ENCODE results near the gene NCS1. TPM values are rescaled to one million over a fixed set of nuclear protein-coding genes. Genes with fewer than 3 reads are reported as not detected.
A peak's percentile ranks its signal among the peaks of the same experiment; 100 is the strongest.

The NCS1 gene
- total and polyA plus RNA-seq, 7 experiments from 2014 or later: 0.14 to 0.85 (median 0.22) TPM; not detected in 4

- intact Hi-C loops (cut with micrococcal nuclease): no loop called here
- H3K27me3 Mint-ChIP-seq: no peaks in the 10 kb centered on the region
- no peaks in the 10 kb centered on the region for H3K9me3 ChIP-seq (ENCODE audit: control insufficient read depth in 2 of 3, low read length in 3 of 3)
- no peak overlapping the region for H3K27ac ChIP-seq (ENCODE audit: low read depth, low read length)
- H3K27me3 ChIP-seq (ENCODE audit: control insufficient read depth in 2 of 2, insufficient read depth in 2 of 2, low read length in 2 of 2): no peaks in the 10 kb centered on the region
- DNase-seq (no peak), ATAC-seq (no peak)
- H3K4me3 ChIP-seq (ENCODE audit: low read length): no peak overlapping the region
- no peak overlapping the region for H3K27ac Mint-ChIP-seq
- ChIA-PET POLR2A (no interaction called here), CTCF (no interaction called here)
- H3K4me1 Mint-ChIP-seq: no peaks in the 10 kb centered on the region
- H3K36me3 ChIP-seq (ENCODE audit: control insufficient read depth in 2 of 3, insufficient read depth in 3 of 3, low read length in 3 of 3): no peaks in the 10 kb centered on the region
- H3K9me3 Mint-ChIP-seq: no peaks in the 10 kb centered on the region
- no peak overlapping the region for H3K4me3 Mint-ChIP-seq
- no peaks in the 10 kb centered on the region for H3K36me3 Mint-ChIP-seq
- H3K4me1 ChIP-seq (ENCODE audit: control insufficient read depth in 2 of 2, insufficient read depth in 2 of 2, low read length in 2 of 2): no peaks in the 10 kb centered on the region
Observed at GRCh38 chr9:130159057-130159456, 13.1 kb upstream of the NCS1 start.

GRCh38 chr9:130159915-130160670 lies 12.1 kb upstream of the NCS1 start:
- Mint-ChIP-seq H3K36me3 (no peaks in the 10 kb centered on the region), H3K27me3 (no peaks in the 10 kb centered on the region), H3K27ac (no peak overlapping the region), H3K9me3 (no peaks in the 10 kb centered on the region), H3K4me1 (no peaks in the 10 kb centered on the region), H3K4me3 (no peak overlapping the region)
- H3K4me1 ChIP-seq (ENCODE audit: control insufficient read depth in 2 of 2, insufficient read depth in 2 of 2, low read length in 2 of 2): no peaks in the 10 kb centered on the region
- no peaks in the 10 kb centered on the region for H3K36me3 ChIP-seq (ENCODE audit: control insufficient read depth in 2 of 3, insufficient read depth in 3 of 3, low read length in 3 of 3)
- intact Hi-C loops (cut with micrococcal nuclease): no loop called here
- H3K9me3 ChIP-seq (ENCODE audit: control insufficient read depth in 2 of 3, low read length in 3 of 3): no peaks in the 10 kb centered on the region
- no peak overlapping the region for H3K4me3 ChIP-seq (ENCODE audit: low read length)
- H3K27ac ChIP-seq (ENCODE audit: low read depth, low read length): no peak overlapping the region
- CTCF ChIA-PET: no interaction called here
- DNase-seq (no peak), ATAC-seq (no peak)
- POLR2A ChIA-PET: no interaction called here
- no peaks in the 10 kb centered on the region for H3K27me3 ChIP-seq (ENCODE audit: control insufficient read depth in 2 of 2, insufficient read depth in 2 of 2, low read length in 2 of 2)

GRCh38 chr9:130160862-130161470 lies 11.2 kb upstream of the NCS1 start:
- DNase-seq (no peak), ATAC-seq (no peak)
- no peak overlapping the region for H3K4me3 ChIP-seq (ENCODE audit: low read length)
- no peaks in the 10 kb centered on the region for H3K9me3 ChIP-seq (ENCODE audit: control insufficient read depth in 2 of 3, low read length in 3 of 3)
- H3K4me3 Mint-ChIP-seq: no peak overlapping the region
- H3K36me3 Mint-ChIP-seq: no peaks in the 10 kb centered on the region
- ChIA-PET POLR2A (no interaction called here), CTCF (no interaction called here)
- intact Hi-C loops (cut with micrococcal nuclease): no loop called here
- H3K36me3 ChIP-seq (ENCODE audit: control insufficient read depth in 2 of 3, insufficient read depth in 3 of 3, low read length in 3 of 3): no peaks in the 10 kb centered on the region
- no peaks in the 10 kb centered on the region for H3K9me3 Mint-ChIP-seq
- H3K27ac Mint-ChIP-seq: no peak overlapping the region
- H3K4me1 ChIP-seq (ENCODE audit: control insufficient read depth in 2 of 2, insufficient read depth in 2 of 2, low read length in 2 of 2): no peaks in the 10 kb centered on the region
- no peaks in the 10 kb centered on the region for H3K27me3 Mint-ChIP-seq
- H3K27ac ChIP-seq (ENCODE audit: low read depth, low read length): no peak overlapping the region
- no peaks in the 10 kb centered on the region for H3K4me1 Mint-ChIP-seq
- no peaks in the 10 kb centered on the region for H3K27me3 ChIP-seq (ENCODE audit: control insufficient read depth in 2 of 2, insufficient read depth in 2 of 2, low read length in 2 of 2)

- no peak overlapping the region for H3K4me3 Mint-ChIP-seq
- H3K27me3 Mint-ChIP-seq: peaks cover 0 to 19% (median 0%) of the 10 kb centered on the region in 5 donors
- ChIA-PET POLR2A (interaction anchor here (0.6 kb wide), 1 partner anchor 39 kb away, joined by 5 read pairs; no protein-coding TSS in a partner anchor), CTCF (no interaction called here)
- peaks cover 0 to 5% (median 4%) of the 10 kb centered on the region in 7 donors for H3K4me1 Mint-ChIP-seq
- no peaks in the 10 kb centered on the region for H3K36me3 Mint-ChIP-seq
- peaks cover 0 to 2% (median 0%) of the 10 kb centered on the region in 11 donors for H3K9me3 Mint-ChIP-seq
- H3K27me3 ChIP-seq (ENCODE audit: control insufficient read depth in 2 of 2, insufficient read depth in 2 of 2, low read length in 2 of 2): no peaks in the 10 kb centered on the region
- H3K27ac Mint-ChIP-seq: no peak overlapping the region
- intact Hi-C loops (cut with micrococcal nuclease): no loop called here
- no peaks in the 10 kb centered on the region for H3K36me3 ChIP-seq (ENCODE audit: control insufficient read depth in 2 of 3, insufficient read depth in 3 of 3, low read length in 3 of 3)
- DNase-seq (no peak), ATAC-seq (no peak)
- no peaks in the 10 kb centered on the region for H3K9me3 ChIP-seq (ENCODE audit: control insufficient read depth in 2 of 3, low read length in 3 of 3)
- no peak overlapping the region for H3K27ac ChIP-seq (ENCODE audit: low read depth, low read length)
- H3K4me1 ChIP-seq (ENCODE audit: control insufficient read depth in 2 of 2, insufficient read depth in 2 of 2, low read length in 2 of 2): no peaks in the 10 kb centered on the region
- H3K4me3 ChIP-seq (ENCODE audit: low read length): no peak overlapping the region
Observed at GRCh38 chr9:130165579-130165978, 6.6 kb upstream of the NCS1 start.

GRCh38 chr9:130166399-130166798 lies 5.8 kb upstream of the NCS1 start:
- DNase-seq (no peak), ATAC-seq (no peak)
- Mint-ChIP-seq H3K4me1 (peaks cover 0 to 10% (median 5%) of the 10 kb centered on the region in 7 donors), H3K36me3 (no peaks in the 10 kb centered on the region), H3K4me3 (no peak overlapping the region), H3K27ac (no peak overlapping the region), H3K27me3 (peaks cover 0 to 27% (median 6%) of the 10 kb centered on the region in 5 donors), H3K9me3 (peaks cover 0 to 2% (median 0%) of the 10 kb centered on the region in 11 donors)
- Histone ChIP-seq H3K36me3 (ENCODE audit: control insufficient read depth in 2 of 3, insufficient read depth in 3 of 3, low read length in 3 of 3) (no peaks in the 10 kb centered on the region), H3K4me3 (ENCODE audit: low read length) (no peak overlapping the region), H3K27ac (ENCODE audit: low read depth, low read length) (no peak overlapping the region), H3K27me3 (ENCODE audit: control insufficient read depth in 2 of 2, insufficient read depth in 2 of 2, low read length in 2 of 2) (no peaks in the 10 kb centered on the region), H3K4me1 (ENCODE audit: control insufficient read depth in 2 of 2, insufficient read depth in 2 of 2, low read length in 2 of 2) (no peaks in the 10 kb centered on the region), H3K9me3 (ENCODE audit: control insufficient read depth in 2 of 3, low read length in 3 of 3) (no peaks in the 10 kb centered on the region)
- ChIA-PET CTCF (no interaction called here), POLR2A (no interaction called here)
- intact Hi-C loops (cut with micrococcal nuclease): no loop called here

GRCh38 chr9:130167927-130168326 lies 4.3 kb upstream of the NCS1 start:
- ATAC-seq: no peak

More at GRCh38 chr9:130167927-130168326, 4.3 kb upstream of the NCS1 start:
- no peaks in the 10 kb centered on the region for H3K36me3 ChIP-seq (ENCODE audit: control insufficient read depth in 2 of 3, insufficient read depth in 3 of 3, low read length in 3 of 3)
- H3K27ac ChIP-seq (ENCODE audit: low read depth, low read length): no peak overlapping the region
- peak overlapping the region in 1 of 9 donors; percentile 15 for H3K27ac Mint-ChIP-seq
- peaks cover 0 to 32% (median 6%) of the 10 kb centered on the region in 5 donors for H3K27me3 Mint-ChIP-seq
- H3K9me3 ChIP-seq (ENCODE audit: control insufficient read depth in 2 of 3, low read length in 3 of 3): no peaks in the 10 kb centered on the region
- no peaks in the 10 kb centered on the region for H3K27me3 ChIP-seq (ENCODE audit: control insufficient read depth in 2 of 2, insufficient read depth in 2 of 2, low read length in 2 of 2)
- POLR2A ChIA-PET: no interaction called here
- CTCF ChIA-PET: no interaction called here
- DNase-seq: no peak
- H3K4me3 Mint-ChIP-seq: no peak overlapping the region
- no peak overlapping the region for H3K4me3 ChIP-seq (ENCODE audit: low read length)
- no peaks in the 10 kb centered on the region for H3K36me3 Mint-ChIP-seq
- peaks cover 0 to under 1% of the 10 kb centered on the region in 2 donors for H3K4me1 ChIP-seq (ENCODE audit: control insufficient read depth in 2 of 2, insufficient read depth in 2 of 2, low read length in 2 of 2)
- H3K9me3 Mint-ChIP-seq: peaks cover 0 to 2% (median 0%) of the 10 kb centered on the region in 11 donors
- peaks cover 0 to 11% (median 5%) of the 10 kb centered on the region in 7 donors for H3K4me1 Mint-ChIP-seq
- intact Hi-C loops (cut with micrococcal nuclease): no loop called here

Measured in naive thymus-derived CD4-positive, alpha-beta T cell (primary cell).